GM18508 (cell line): ENCODE measurements around the gene USP40.

Experiments used
- ATAC-seq: cut with Tn5 transposase; IDR thresholded peaks from one replicate; pipeline ENCODE4 v1.9.1; 2021; ENCODE audit warnings: moderate number of reproducible peaks; ENCODE audit not compliant: insufficient read depth, unreplicated experiment

The USP40 gene

DNA sequence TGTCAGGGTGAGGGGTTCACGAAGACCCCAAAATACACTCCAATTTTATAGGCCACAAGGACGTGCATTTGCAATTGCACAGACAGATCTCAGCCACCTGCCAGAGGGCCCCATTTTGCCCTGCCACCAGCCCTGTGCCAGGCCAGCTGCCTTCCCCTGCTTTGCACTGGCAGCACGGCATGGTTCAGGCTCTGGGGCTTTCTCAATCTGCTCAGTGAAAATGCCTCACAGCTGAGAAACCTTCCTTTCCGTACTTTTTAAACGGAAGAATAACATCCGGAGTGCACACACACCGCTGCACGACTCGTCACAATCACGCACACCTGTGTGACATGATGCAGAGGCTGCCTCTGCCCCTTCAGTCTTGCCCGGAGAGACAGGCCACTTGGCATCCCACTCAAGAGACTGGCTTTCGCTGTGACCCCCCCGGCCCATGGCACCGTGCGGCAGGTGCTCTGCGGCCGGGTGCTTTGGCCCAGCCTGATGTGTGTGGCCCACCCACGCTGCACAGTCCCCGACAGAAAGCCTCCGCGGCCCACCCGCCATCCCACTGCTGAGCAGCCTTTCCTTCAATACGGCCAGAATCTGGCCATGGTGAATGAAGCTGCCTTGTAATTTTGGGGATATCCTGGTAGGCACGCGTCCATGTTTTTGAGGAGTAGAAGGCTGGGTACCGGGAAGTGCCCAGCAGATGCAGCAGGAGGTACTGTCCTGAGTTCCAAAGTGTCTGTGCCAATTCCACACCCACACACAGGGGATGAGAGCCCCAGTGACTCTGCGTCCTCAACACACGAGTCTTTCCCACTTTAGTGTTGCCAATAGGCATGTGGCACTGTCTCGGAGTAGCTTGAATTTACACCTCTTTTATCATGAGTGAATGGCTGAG is 88.8 kb downstream of the USP40 start:
- no peak for ATAC-seq

DNA sequence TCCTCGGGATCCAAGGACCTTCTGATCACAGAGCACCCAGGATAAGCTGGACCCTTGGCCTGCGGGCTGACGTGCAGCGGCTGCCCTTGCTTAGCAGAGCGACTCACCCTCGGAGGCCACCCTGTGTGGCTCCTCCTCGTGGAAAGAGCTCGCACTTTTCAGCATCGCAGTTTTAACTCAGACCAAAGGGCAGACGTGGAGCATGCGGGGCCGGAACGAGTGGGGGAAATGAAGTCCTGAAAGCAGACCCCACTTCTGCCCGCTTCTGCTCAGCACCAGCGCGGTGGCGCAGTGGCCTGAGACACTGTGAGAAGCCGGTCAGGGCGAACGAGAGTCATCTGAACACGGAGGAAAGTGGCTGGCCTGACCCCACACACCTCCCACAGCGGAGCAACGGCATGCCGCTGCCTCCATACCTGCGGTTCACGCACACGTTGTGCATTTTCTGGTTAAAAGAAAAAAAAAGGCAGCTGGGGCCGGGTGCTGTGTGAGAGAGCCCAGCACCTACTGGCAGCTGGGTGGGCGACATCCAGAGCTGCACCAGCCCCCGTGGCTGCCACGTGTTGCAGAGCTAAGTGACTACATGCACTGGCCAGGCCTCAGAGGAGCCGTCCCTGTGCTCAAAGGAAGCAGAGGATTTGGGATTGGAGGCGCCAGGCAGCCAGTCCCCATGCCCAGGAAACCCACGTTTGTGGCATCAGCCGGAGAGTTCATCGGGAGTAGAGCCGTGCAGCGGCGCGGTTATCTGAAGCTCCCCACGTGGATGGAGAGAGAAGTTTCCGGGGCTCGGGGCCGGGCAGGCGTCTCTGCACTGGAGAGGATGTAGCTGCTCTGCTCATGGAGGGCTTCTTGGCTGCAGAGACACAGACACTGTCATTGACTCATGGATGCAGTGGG is 89.7 kb downstream of the USP40 start:
- ATAC-seq = no peak

DNA sequence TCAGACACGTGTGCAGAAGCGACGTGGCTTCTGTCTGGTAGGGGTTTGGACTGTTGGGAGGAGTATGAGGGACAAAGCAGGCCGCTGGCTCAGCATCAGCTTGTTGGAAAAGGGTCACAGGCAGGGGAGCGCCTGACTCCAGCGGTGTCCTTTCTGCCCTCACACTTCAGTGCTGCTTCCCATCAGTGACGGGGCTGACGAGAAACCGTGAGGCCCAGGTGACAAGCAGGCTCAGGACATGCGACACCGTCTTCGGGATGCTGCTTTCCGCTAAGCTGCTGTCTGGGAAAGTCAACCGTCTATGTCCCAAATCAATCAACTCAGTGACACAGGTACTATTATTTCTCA is 90.5 kb downstream of the USP40 start:
- ATAC-seq = no peak

DNA sequence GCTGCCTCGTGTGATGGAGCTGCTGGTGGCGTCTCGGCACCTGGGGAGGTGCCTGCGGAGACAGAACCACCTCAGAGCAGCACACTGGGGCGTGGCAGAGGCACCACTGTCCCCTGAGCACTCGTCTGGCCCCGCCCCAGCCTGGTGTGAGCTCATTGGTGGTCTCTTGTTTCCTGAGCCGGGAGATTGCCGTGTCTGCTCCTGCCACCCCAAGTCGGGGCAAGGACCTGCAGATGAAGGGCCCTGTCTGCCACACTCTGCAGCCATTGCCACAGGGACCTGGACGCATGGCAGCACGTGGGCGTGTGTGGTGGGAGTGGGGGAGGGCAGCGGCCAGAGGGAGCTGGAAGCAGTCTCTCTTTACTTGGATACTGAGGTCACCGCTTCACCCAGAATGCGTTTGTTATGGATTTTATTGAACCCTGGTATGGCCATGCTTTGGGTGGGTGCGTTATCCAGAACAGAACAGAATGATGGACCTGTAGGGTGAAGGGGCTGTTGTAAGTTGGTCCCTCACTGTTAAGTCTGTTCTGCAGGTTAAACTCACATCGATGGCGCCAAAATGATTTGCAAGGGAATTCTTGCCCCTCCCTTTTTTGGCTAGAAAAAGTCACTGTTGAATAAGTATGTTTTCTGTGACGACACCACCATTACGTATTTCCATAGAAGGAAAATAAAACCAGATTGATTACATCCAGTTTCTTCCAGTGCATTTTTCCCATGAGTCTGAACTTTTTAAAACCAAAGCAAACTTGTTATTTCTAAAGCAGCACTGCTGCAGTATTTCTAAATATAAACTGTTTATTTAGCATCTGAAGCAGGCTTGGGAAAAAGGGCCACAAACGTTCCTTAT is 92.0 kb downstream of the USP40 start:
- ATAC-seq = no peak

DNA sequence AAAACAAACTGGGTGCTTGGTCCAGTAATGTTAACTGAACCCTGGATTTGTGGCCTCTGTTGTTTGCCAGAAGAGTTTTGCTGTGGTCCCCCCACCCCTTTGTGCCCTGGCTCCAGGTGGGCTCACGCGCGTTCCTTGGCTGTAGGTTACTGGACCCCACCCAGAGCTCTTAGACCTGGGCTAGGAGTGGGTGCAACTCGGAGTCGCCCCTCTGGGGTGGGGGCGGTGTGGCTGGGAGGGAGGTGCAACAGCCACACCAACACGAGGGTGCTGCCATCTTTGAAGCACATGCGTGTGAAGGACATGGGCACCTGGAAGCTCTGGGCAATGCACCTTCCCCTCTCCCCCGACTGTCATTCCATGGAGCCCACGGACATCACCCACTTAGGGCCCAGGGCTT is 92.7 kb downstream of the USP40 start:
- ATAC-seq = no peak

DNA sequence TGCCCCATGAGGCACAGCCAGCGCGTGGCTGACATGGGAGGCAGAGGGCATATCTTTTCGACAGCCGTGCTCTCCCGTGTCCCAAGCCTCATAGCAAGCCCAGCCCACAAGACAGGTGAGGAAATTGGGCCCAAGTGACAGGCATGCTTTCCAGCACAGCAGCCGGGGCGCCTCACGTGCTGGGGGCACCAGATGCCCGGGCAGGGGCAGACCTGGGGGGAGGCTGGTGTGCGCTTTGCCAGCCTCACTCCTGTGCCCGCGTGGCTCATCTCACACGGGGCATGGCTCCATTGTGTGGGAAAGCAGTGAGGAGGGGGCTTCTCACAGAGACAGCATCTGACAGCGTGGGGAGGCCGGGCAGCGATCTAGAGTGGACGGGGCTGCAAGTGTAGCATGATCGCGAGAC is 93.2 kb downstream of the USP40 start:
- no peak for ATAC-seq

DNA sequence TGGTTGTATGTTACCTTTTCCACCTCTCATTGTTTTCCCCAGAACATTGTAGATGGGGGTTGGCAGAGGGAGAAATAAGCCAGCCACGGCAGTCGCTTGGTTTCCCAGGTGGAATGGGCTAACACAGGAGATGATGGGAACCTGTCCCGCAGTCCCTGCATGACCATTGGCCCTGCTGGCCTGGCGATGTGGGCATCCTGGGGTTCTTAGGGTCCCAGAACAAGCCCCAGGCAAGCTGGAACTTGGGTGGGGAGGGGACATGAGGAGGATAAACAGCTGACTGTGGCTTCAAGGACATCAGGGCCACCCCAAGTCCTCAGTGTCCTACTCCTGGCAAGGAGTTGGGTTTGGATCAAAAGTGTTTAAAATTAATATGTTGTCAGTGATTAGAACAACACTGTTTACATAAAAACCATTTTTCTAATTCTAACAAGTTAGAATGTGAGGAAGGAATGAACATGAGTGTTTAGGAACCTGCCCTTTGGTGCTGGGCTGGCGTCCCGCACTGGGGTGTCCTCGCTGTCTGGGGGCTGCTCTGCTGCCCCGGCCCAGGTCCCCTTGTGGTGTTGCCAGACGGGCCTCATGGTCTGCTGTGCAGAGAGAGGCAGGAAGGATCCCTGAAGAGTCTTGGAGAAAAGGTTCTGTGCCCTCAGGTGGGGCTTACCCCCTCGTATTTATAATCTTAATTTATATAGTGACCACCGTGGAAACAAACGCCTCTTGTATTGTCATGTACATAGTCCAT is 95.1 kb downstream of the USP40 start:
- no peak for ATAC-seq

DNA sequence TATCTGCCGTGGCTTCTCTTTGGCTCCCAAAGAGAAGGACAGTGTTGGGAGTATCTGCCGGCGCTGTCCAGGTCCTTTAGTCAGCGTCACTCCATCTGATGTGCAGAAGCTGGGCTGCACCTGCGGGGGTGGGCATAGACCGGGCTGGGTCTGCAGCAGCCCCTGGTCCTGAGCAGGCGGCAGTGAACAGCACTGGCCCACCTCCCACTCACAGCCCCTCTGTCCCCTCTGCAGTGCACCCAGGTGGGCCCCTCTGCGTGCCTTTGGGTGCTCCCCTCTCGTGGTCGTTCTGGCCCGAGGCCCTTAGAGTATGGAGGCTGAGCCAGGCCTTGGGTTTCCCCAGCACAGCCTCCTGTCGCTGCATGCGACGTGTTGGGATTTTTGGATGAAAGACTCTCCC is 95.7 kb downstream of the USP40 start:
- ATAC-seq = no peak

DNA sequence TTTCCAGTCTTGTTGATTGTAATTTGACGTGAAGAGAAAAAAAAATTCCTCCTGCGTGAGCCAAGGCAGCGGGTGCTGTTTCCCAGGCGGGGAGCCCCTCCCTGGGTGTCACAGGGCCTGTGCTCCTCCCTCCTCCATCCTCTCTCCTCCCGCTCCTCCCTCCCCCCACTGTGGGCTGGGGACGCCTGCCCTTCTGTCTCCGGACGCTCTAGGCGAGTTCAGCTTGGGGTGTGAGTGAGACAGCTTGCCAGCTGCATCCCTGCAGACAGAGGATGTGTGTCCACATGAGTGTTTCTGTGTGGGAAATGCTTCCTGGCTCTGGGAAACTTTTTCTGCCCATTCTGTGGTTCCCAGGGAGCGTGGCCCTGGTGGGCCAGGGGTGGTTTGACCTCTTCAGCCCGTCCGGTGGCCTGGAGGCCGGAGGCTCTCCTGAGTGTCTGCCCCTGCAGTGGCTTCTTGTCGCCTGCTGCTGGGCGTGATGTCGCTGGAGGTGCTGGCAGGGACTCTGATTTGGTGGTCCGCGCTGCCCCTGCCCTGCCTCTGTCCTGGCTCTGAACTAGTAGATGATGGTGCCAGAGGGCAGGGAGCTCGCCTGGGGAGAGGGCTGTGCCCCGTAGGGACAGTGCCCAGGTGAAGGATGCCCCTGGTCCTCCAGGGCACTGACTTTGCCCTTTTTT is 96.4 kb downstream of the USP40 start:
- no peak for ATAC-seq

DNA sequence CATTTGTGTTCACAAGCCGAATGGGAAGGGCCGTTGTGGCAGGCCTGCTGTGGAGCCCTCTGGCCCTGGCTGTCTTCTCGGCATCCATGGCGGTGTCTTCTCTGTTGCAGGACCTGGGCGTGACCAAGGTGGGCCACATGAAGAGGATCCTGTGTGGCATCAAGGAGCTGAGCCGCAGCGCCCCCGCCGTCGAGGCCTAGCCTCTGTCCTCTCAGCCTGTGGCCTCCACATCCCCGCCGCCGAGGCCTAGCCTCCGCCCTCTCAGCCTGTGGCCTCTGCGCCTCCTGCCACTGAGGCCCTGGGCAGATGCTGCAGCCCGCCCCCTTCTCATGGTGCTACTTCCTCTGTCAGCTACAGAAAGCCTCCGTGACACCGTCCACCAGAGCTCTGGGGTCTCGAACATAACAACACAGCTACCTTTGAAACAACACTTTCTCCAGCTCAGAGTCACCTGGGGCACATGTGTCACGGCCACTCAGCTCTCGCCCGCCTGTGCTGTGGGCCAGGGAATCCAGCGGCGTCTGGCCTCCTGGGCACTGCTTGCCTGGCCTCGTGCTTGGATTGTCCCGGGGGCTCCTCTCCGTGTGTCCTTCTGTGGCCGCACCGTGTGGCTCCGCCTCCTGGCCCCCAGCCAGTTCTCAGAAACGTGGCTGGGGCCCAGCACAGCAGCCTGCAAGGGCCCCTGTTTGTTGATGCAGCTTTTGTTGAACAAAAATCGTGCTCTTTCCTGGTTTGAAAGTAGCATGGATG is 97.1 kb downstream of the USP40 start:
- ATAC-seq = no peak

DNA sequence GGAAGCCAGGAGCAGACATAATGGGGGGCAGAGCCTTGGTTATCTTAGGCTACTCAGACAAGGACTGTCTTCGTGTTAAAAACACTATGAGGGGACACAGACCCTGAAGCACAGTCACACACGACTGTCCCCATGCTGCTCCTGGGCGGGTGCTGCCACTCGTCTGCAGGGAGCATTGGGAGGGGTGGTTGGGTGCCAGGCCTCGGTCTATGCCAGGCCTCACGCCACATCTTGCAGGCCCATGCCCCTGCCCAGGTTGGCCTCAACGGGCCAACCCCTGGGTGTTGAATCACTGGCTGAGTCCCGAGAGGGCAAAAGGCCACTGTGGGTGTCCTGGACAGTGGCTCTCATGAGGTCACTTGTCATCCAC is 97.9 kb downstream of the USP40 start:
- ATAC-seq = no peak

DNA sequence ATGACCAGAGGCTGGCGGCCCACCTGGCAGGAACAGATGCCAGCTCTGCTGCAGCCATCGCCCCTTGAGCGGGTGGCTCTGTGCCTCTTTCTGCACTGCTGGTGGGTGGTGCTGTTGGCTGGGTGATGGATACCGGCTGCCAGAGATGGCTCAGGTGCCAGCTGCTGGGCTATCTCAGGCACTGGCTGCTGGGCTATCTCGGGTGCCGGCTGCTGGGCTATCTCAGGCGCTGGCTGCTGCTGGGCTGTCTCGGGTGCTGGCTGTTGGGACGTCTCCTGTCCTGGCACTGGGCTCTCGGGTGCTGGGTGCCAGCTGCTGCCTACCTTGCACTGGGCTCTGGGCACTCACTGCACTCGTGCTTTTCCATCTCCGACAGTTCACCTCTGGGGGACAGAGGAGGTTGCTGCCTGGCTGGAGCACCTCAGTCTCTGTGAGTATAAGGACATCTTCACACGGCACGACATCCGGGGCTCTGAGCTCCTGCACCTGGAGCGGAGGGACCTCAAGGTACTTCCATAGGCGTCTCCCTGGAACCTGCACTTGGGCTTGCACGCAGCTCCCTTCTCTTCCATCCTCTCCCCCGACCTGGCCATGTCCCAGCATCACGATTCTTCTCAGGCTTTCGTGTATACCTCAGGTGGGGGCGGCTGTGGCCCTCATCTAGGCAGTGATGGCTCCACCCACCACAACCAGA is 98.4 kb downstream of the USP40 start:
- no peak for ATAC-seq

DNA sequence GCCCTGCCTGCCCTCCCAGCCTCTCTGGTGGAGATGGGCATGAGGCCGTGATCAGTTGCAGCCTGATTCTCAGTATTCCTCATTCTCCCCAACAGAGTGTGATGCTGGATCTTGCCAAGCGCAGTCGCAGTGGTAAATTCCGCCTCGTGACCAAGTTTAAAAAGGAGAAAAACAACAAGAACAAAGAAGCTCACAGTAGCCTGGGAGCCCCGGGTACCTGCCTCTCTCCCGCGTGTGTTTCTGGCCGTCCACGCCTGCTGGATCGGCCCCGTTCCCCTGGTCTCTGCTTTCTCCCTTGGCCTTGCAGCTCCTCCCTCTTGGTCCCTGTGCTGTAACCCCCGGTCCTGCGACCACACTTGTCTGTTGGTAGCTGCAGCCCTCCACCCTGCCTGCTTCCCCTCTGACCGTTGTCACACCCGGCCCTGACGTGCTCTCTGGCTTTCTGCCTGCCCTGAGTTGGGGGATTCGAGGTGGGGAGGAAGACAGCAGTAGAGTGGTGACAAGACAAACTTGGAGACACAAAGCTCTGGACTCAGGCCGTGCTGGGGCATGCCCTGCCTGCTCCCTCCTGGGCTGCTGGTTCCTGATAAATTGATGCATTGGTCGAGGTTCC is 99.5 kb downstream of the USP40 start:
- no peak for ATAC-seq

DNA sequence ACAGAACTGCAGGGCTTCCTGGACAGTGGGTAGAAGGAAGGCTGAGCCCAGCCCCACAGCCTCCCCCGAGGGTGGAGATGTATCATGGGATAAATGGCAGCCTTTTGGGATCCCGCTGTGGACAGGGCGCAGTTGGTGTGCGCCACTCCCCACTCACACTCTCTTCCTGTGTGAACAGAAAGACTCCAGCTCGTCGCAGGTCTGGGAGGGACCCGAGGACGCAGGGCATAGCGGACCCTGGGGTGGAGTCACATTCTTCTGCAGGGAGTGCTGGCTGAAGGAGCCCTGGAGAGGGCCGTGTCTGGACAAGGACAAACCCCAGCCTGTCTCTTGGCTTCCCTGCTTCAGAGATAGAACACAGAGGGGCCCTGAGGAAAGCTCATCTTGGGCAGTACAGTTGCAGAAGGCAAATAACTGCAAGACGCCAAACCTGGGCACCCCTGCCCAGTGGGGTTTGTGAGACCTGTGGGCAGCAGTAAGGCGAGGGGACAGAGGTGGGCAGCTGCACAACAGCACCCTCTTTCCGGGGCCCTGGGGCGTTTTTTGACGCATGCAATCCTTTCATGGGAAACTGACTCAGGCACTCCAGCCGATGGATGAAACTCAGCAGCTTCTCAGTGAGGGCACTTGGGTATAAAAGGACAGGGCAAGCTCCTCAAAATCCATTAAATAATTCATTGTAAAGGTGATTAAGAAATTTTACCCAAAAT is 101.9 kb downstream of the USP40 start:
- no peak for ATAC-seq

DNA sequence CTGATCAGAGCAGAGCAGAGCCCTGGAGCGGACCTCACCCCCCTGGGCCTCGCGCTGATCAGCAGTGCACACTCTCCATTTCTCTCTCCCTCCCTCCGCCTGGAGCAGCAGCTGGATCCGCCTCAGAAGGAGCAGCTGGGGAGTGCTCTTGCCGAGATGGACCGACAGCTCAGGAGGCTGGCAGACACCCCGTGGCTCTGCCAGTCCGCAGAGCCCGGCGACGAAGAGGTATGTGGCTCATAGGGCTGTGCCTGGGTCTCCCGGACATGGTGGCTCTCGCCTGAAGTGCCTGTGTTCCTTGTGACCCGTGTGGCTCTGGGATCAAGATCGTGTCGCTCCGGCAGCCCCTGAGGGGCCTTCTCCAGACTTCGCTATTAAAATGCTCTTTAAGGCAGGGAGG is 102.5 kb downstream of the USP40 start:
- no peak for ATAC-seq

DNA sequence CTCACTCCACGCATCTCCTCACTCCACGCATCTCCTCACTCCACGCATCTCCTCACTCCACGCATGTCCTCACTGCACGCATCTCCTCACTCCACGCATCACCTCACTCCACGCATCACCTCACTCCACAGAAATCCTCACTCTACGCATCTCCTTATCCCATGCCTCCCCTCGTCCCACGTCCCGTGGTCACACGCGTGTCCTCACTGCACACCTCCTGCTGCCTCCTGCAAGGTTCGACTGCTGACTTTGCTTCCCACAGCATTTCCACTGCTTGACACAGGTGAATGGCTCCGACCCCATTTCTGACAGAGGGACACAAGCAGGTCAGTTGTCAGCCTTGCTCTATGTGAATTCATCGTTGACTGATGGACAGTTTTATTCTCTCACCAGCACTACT is 103.0 kb downstream of the USP40 start:
- no peak for ATAC-seq

DNA sequence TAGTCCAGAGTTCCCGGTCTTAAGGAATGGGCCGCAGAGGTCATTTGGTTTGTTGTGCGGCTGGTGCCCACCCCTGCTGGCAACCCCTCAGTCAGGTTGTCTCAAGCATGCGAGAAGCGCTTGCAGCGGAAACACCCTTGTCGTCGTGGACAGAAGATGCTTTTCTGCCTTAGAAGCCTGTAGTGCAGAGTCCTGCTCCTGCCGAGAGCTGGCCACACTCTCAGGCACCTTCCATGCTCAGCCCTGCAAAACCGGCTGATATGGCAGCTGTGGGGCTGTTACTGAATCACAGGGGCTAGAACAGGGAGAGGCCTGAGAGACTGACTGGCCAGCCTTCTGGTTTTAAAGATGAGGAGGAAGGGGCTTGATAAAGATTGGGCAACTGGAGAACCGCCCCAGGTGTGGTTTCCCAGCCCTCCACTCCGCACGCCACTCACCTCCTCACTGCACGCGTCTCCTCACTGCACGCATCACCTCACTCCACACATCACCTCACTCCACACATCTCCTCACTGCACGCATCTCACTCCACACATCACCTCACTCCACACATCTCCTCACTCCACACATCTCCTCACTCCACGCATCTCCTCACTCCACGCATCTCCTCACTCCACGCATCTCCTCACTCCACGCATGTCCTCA is 103.6 kb downstream of the USP40 start:
- no peak for ATAC-seq
